Mammary epithelial cell (primary cell): ENCODE results near the gene ZNF277.

ENCODE experiments used
- CTCF ChIP-seq, 2 donors: IDR thresholded peaks in 1 of 2; conservative IDR thresholded peaks in 1 of 2; 2 replicates each; pipeline ENCODE4 v1.5.1; 2011 to 2012; ENCODE audit warnings: inconsistent platforms in 2 of 2, low read length in 2 of 2, mild to moderate bottlenecking in 2 of 2, control low read depth in 1 of 2, low read depth in 1 of 2; ENCODE audit not compliant: insufficient read depth in 1 of 2; ENCODE audit errors: extremely low read depth in 1 of 2
- EZH2 ChIP-seq: IDR thresholded peaks from 2 replicates; pipeline ENCODE4 v1.6.1; 2012; ENCODE audit warnings: low read length, inconsistent platforms, borderline replicate concordance

GRCh38 chr7:112366886-112367285 is 160.4 kb downstream of the ZNF277 start:
- TF ChIP-seq CTCF (conservative IDR thresholded peaks at IDR 0.05 in 1 of 2, IDR thresholded peaks at IDR 0.05 in 1 of 2; ENCODE audit: extremely low read depth in 1 of 2, insufficient read depth in 1 of 2, low read depth in 1 of 2, low read length in 2 of 2): no peak
- TF ChIP-seq EZH2: no peak
